Ascending aorta (tissue), 2 donors: ENCODE data around the gene RBP5. TPM values are rescaled to one million over a fixed set of nuclear protein-coding genes. Genes with fewer than 3 reads are reported as not detected.

Experiments used
- DNase-seq, 2 donors: peaks; one replicate each; pipeline ENCODE4 v3.0.0-alpha.2; 2019; ENCODE audit warnings: low spot score in 2 of 2
- H3K27ac ChIP-seq, 2 donors: fragments of 200-600 bp; sonication (generic); one replicate each; pipeline ENCODE4 v1.5.1; 2016 to 2017; ENCODE audit warnings: mild to moderate bottlenecking in 1 of 2
- H3K27me3 ChIP-seq: fragments of 200-600 bp; sonication (generic); one replicate; pipeline ENCODE4 v1.5.1; 2017
- H3K36me3 ChIP-seq, 2 donors: fragments of 200-600 bp; sonication (generic); one replicate each; pipeline ENCODE4 v1.5.1; 2016
- H3K4me1 ChIP-seq, 2 donors: fragments of 200-600 bp; sonication (generic); one replicate each; pipeline ENCODE4 v1.5.1; 2016 to 2017; ENCODE audit warnings: mild to moderate bottlenecking in 1 of 2
- H3K4me3 ChIP-seq, 2 donors: fragments of 200-600 bp; sonication (generic); one replicate each; pipeline ENCODE4 v1.5.1; 2016 to 2017; ENCODE audit warnings: mild to moderate bottlenecking in 1 of 2
- H3K9me3 ChIP-seq, 2 donors: fragments of 200-600 bp; sonication (generic); one replicate each; pipeline ENCODE4 v1.5.1; 2016
- CTCF ChIP-seq, 3 experiments: fragments of 200-600 bp in 2 of 3; fragments of 450-650 bp in 1 of 3; sonication (generic) in 2 of 3; IDR thresholded peaks; one replicate each; pipeline ENCODE4 v1.5.1; 2016 to 2019; ENCODE audit warnings: antibody characterized with exemption in 3 of 3, mild to moderate bottlenecking in 1 of 3, moderate library complexity in 1 of 3
- intact Hi-C: fragments of 100-400 bp; cut with DNase I; formaldehyde crosslinking; loops from one replicate; pipeline ENCODE4 v1.15.1; 2023
- total RNA-seq: library from RNA; depleted of rRNA; stranded (reverse); fragments of >200 nt; gene quantifications from one replicate; pipeline ENCODE4 v1.1.0, GENCODE V29; 2016

RBP5 gene
- total RNA-seq, 1 donor from 2014 or later, result 0.96 TPM

- intact Hi-C loops, result loop anchor here (10.0 kb wide), 1 partner anchor 489 kb away; no protein-coding TSS in a partner anchor
- Histone ChIP-seq H3K36me3 (peaks cover 16 to 45% of the 10 kb centered on the region in 2 donors), H3K4me3 (no peak overlapping the region), H3K27ac (no peak overlapping the region), H3K27me3 (no peaks in the 10 kb centered on the region), H3K4me1 (no peaks in the 10 kb centered on the region), H3K9me3 (no peaks in the 10 kb centered on the region)
- TF ChIP-seq CTCF (IDR thresholded peaks at IDR 0.05), result no peak
- peak in 1 of 2 donors; percentile 9 for DNase-seq
These were observed 17.0 kb upstream of the RBP5 start for GRCh38 chr12:7145671-7146070.

GRCh38 chr12:7144414-7145120 is 15.9 kb upstream of the RBP5 start:
- Histone ChIP-seq H3K4me3 (no peak overlapping the region), H3K9me3 (no peaks in the 10 kb centered on the region), H3K27ac (no peak overlapping the region), H3K36me3 (peaks cover 10 to 35% of the 10 kb centered on the region in 2 donors), H3K4me1 (no peaks in the 10 kb centered on the region), H3K27me3 (no peaks in the 10 kb centered on the region)
- peak in 1 of 2 donors; percentile 63 for DNase-seq
- peak; percentile 6 to 59 (median 37) for TF ChIP-seq CTCF (IDR thresholded peaks at IDR 0.05)
- intact Hi-C loops, result loop anchor here (10.0 kb wide), 1 partner anchor 490 kb away; no protein-coding TSS in a partner anchor

GRCh38 chr12:7143564-7143963 is 14.9 kb upstream of the RBP5 start:
- H3K27me3 ChIP-seq, result no peaks in the 10 kb centered on the region
- H3K36me3 ChIP-seq, result peaks cover 2 to 25% of the 10 kb centered on the region in 2 donors
- no peak overlapping the region for H3K27ac ChIP-seq
- intact Hi-C loops, result loop anchor here (10.0 kb wide), 1 partner anchor 491 kb away; no protein-coding TSS in a partner anchor
- H3K4me3 ChIP-seq, result no peak overlapping the region
- H3K4me1 ChIP-seq, result no peaks in the 10 kb centered on the region
- no peak for TF ChIP-seq CTCF (IDR thresholded peaks at IDR 0.05)
- no peaks in the 10 kb centered on the region for H3K9me3 ChIP-seq
- DNase-seq, result no peak

- DNase-seq, result no peak
- intact Hi-C loops, result loop anchor here (10.0 kb wide), 1 partner anchor 492 kb away; no protein-coding TSS in a partner anchor
- H3K4me1 ChIP-seq, result no peaks in the 10 kb centered on the region
- no peaks in the 10 kb centered on the region for H3K9me3 ChIP-seq
- no peak for TF ChIP-seq CTCF (IDR thresholded peaks at IDR 0.05)
- H3K4me3 ChIP-seq, result no peak overlapping the region
- no peaks in the 10 kb centered on the region for H3K27me3 ChIP-seq
- no peak overlapping the region for H3K27ac ChIP-seq
- peaks cover 2 to 20% of the 10 kb centered on the region in 2 donors for H3K36me3 ChIP-seq
These were observed 14.2 kb upstream of the RBP5 start for GRCh38 chr12:7142809-7143465.

- H3K9me3 ChIP-seq, result no peaks in the 10 kb centered on the region
- H3K4me3 ChIP-seq, result no peak overlapping the region
- intact Hi-C loops, result loop anchor here (10.0 kb wide), 1 partner anchor 493 kb away; no protein-coding TSS in a partner anchor
- H3K36me3 ChIP-seq, result peaks cover 4 to 23% of the 10 kb centered on the region in 2 donors
- H3K4me1 ChIP-seq, result no peaks in the 10 kb centered on the region
- DNase-seq, result no peak
- peak; percentile 10 to 59 (median 45) for TF ChIP-seq CTCF (IDR thresholded peaks at IDR 0.05)
- H3K27me3 ChIP-seq, result no peaks in the 10 kb centered on the region
- no peak overlapping the region for H3K27ac ChIP-seq
These were observed 13.5 kb upstream of the RBP5 start for GRCh38 chr12:7142056-7142644.
